Panc1 (cell line): ENCODE results near the gene CSF3R. TPM values are rescaled to one million over a fixed set of nuclear protein-coding genes. Genes with fewer than 3 reads are reported as not detected.

Experiments
- ATAC-seq: fragments of 200-7000 bp; cut with Tn5 transposase; 2 replicates; pipeline ENCODE4 v1.9.1; 2020; ENCODE audit warnings: mild to moderate bottlenecking, moderate library complexity
- BruUV-seq: library from RNA; stranded (reverse); fragments of 400-500 nt; replicated peaks from 2 replicates; lab custom pipeline; 2021; lab: Mats Ljungman, UMichigan
- CTCF ChIA-PET: fragments of 300-600 bp; sonication (Branson Sonifier 250); formaldehyde crosslinking; loops from one replicate; lab custom pipeline; 2022; ENCODE audit warnings: antibody characterized with exemption; lab: Charles Lee
- POLR2A ChIA-PET: fragments of 300-600 bp; sonication (Branson Sonifier 250); formaldehyde crosslinking; loops from one replicate; lab custom pipeline; 2022; ENCODE audit warnings: antibody characterized with exemption; lab: Charles Lee
- DNase-seq: peaks from one replicate; pipeline ENCODE4 v3.0.0-alpha.2; 2010; ENCODE audit warnings: low read depth, low spot score
- H3K27ac ChIP-seq: 2 replicates; pipeline ENCODE4 v1.5.1; 2011; ENCODE audit warnings: mild to moderate bottlenecking, low read length, inconsistent platforms
- H3K27me3 ChIP-seq: fragments of 200-500 bp; sonication (Bioruptor generic); 2 replicates; pipeline ENCODE4 v1.6.0; 2014; ENCODE audit warnings: low read length, inconsistent platforms; ENCODE audit not compliant: control insufficient read depth, insufficient read depth
- H3K36me3 ChIP-seq: fragments of 200-500 bp; sonication (Bioruptor generic); 2 replicates; pipeline ENCODE4 v1.5.1; 2014; ENCODE audit warnings: inconsistent platforms, mild to moderate bottlenecking, low read length, moderate library complexity; ENCODE audit not compliant: control insufficient read depth, insufficient read depth
- H3K4me1 ChIP-seq: 2 replicates; pipeline ENCODE4 v1.5.1; 2011; ENCODE audit warnings: inconsistent platforms, mild to moderate bottlenecking, low read length, moderate library complexity; ENCODE audit not compliant: control insufficient read depth, insufficient read depth
- H3K4me3 ChIP-seq, 2 experiments: 2 replicates each; pipeline ENCODE4 v1.5.1; 2011 to 2012; ENCODE audit warnings: low read depth in 2 of 2, low read length in 2 of 2, mild to moderate bottlenecking in 2 of 2, inconsistent platforms in 1 of 2, moderate library complexity in 1 of 2
- H3K9me3 ChIP-seq: fragments of 200-500 bp; sonication (Bioruptor generic); 2 replicates; pipeline ENCODE4 v1.5.1; 2014; ENCODE audit warnings: low read depth, mild to moderate bottlenecking, inconsistent platforms, low read length, moderate library complexity; ENCODE audit not compliant: control insufficient read depth, insufficient read depth
- POLR2AphosphoS5 ChIP-seq: IDR thresholded peaks from 2 replicates; pipeline ENCODE4 v1.6.1; 2012; ENCODE audit warnings: mild to moderate bottlenecking, low read depth, low read length, moderate library complexity
- REST ChIP-seq, 2 experiments: IDR thresholded peaks; 2 replicates each; pipeline ENCODE4 v1.6.1; 2011 to 2012; ENCODE audit warnings: low read depth in 2 of 2, control low read depth in 1 of 2, low read length in 1 of 2, mild to moderate bottlenecking in 1 of 2, moderate library complexity in 1 of 2; ENCODE audit not compliant: insufficient read depth in 1 of 2
- SIN3A ChIP-seq: IDR thresholded peaks from 2 replicates; pipeline ENCODE4 v1.6.1; 2012; ENCODE audit warnings: low read depth, mild to moderate bottlenecking, low read length, moderate library complexity, borderline replicate concordance; ENCODE audit not compliant: insufficient read depth
- TCF7L2 ChIP-seq: IDR thresholded peaks from 2 replicates; pipeline ENCODE4 v1.6.1; 2011; ENCODE audit warnings: mild to moderate bottlenecking, low read depth, low read length, inconsistent platforms
- in situ Hi-C: cut with HindIII; loops from 2 replicates; pipeline ENCODE4 v1.10.0; 2016; ENCODE audit warnings: low sequenced_read_pairs, low pct_unique_long_range_greater_than_20kb
- intact Hi-C: fragments of 100-400 bp; cut with micrococcal nuclease; formaldehyde crosslinking; loops from one replicate; pipeline ENCODE4 v1.10.0; 2022; ENCODE audit not compliant: unreplicated experiment
- total RNA-seq: library from RNA; stranded (reverse); gene quantifications from one replicate; pipeline ENCODE4 v1.2.1, GENCODE V29; 2021; ENCODE audit not compliant: unreplicated experiment
- TF ChIP-seq, protein P1 (sequence below): fragments of 450-650 bp; IDR thresholded peaks from 2 replicates; pipeline ENCODE4 v1.5.1; 2017; ENCODE audit warnings: mild to moderate bottlenecking

The CSF3R gene
- total RNA-seq, 1 experiment from 2014 or later: 0.31 TPM

- in situ Hi-C loops: no loop called here
- H3K9me3 ChIP-seq: no peaks in the 10 kb centered on the region
- DNase-seq (no peak), ATAC-seq (no peak)
- H3K4me3 ChIP-seq: no peak overlapping the region
- H3K27me3 ChIP-seq: peaks cover 5% of the 10 kb centered on the region
- H3K36me3 ChIP-seq: no peaks in the 10 kb centered on the region
- intact Hi-C loops: no loop called here
- H3K4me1 ChIP-seq: no peaks in the 10 kb centered on the region
- POLR2A ChIA-PET: no interaction called here
- H3K27ac ChIP-seq: no peak overlapping the region
- BruUV-seq: no TSS peak
- CTCF ChIA-PET: no interaction called here
- TF ChIP-seq POLR2AphosphoS5 (no peak), SIN3A (no peak), REST (IDR thresholded peaks at IDR 0.05; ENCODE audit: insufficient read depth in 1 of 2, low read depth in 2 of 2, low read length in 1 of 2) (no peak), TCF7L2 (no peak)
- TF ChIP-seq, protein P1, sequence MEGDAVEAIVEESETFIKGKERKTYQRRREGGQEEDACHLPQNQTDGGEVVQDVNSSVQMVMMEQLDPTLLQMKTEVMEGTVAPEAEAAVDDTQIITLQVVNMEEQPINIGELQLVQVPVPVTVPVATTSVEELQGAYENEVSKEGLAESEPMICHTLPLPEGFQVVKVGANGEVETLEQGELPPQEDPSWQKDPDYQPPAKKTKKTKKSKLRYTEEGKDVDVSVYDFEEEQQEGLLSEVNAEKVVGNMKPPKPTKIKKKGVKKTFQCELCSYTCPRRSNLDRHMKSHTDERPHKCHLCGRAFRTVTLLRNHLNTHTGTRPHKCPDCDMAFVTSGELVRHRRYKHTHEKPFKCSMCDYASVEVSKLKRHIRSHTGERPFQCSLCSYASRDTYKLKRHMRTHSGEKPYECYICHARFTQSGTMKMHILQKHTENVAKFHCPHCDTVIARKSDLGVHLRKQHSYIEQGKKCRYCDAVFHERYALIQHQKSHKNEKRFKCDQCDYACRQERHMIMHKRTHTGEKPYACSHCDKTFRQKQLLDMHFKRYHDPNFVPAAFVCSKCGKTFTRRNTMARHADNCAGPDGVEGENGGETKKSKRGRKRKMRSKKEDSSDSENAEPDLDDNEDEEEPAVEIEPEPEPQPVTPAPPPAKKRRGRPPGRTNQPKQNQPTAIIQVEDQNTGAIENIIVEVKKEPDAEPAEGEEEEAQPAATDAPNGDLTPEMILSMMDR: no peak
These were observed 25.5 kb upstream of the CSF3R start for GRCh38 chr1:36508257-36508656.

GRCh38 chr1:36506276-36506920 is 23.7 kb upstream of the CSF3R start:
- intact Hi-C loops: no loop called here
- Histone ChIP-seq H3K4me1 (no peaks in the 10 kb centered on the region), H3K27me3 (peaks cover 10% of the 10 kb centered on the region), H3K4me3 (no peak overlapping the region), H3K27ac (no peak overlapping the region), H3K36me3 (no peaks in the 10 kb centered on the region), H3K9me3 (no peaks in the 10 kb centered on the region)
- ATAC-seq: no peak
- no peak for DNase-seq
- POLR2A ChIA-PET: no interaction called here
- TF ChIP-seq, protein P1: no peak
- no peak for TF ChIP-seq POLR2AphosphoS5
- TF ChIP-seq REST (IDR thresholded peaks at IDR 0.05; ENCODE audit: insufficient read depth in 1 of 2, low read depth in 2 of 2, low read length in 1 of 2): no peak
- no peak for TF ChIP-seq SIN3A
- no peak for TF ChIP-seq TCF7L2
- CTCF ChIA-PET: no interaction called here
- in situ Hi-C loops: no loop called here
- BruUV-seq: no TSS peak
